HL-60/S4 treated with retinoic acid at 250 ng/mL for 4 days and 3 days (cell line): Measurements from ENCODE around the gene CMTM3.
"Not testable (repeated sequence)": the region's sequence is repeated elsewhere in the genome, so short reads cannot be mapped to it uniquely, and the experiment has no call there.

ENCODE experiments used
- in situ Hi-C: fragments of 300-500 bp; cut with MboI; formaldehyde crosslinking; loops from 2 replicates; pipeline ENCODE4 v1.7.0; 2022; ENCODE audit warnings: low sequenced_read_pairs

CMTM3 gene

GRCh38 chr16:66604376-66605176 lies at the start of gene CMTM3:
TSS of gene CMTM3 (plus strand) at chr16:66604704. CDS start at chr16:66604806, 102 bp downstream.
- in situ Hi-C loops, result no loop called here

GRCh38 chr16:66560107-66560506 lies 44.4 kb upstream of the CMTM3 start:
- in situ Hi-C loops, result no loop called here

- in situ Hi-C loops, result no loop called here
Observed at GRCh38 chr16:66561381-66562080, 43.0 kb upstream of the CMTM3 start.

GRCh38 chr16:66562409-66562808 lies 42.1 kb upstream of the CMTM3 start:
- in situ Hi-C loops, result no loop called here

GRCh38 chr16:66562986-66563385 lies 41.5 kb upstream of the CMTM3 start:
- in situ Hi-C loops, result no loop called here

- in situ Hi-C loops, result no loop called here
Observed at GRCh38 chr16:66563574-66564334, 40.8 kb upstream of the CMTM3 start.

- in situ Hi-C loops, result no loop called here
Observed at GRCh38 chr16:66566051-66566901, 38.2 kb upstream of the CMTM3 start, which contains the start of gene CMTM1. TSS of gene CMTM1 (plus strand) at chr16:66566439. CDS start at chr16:66566514, 75 bp downstream.

- in situ Hi-C loops, result not testable (repeated sequence)
Observed at GRCh38 chr16:66567270-66567669, 37.2 kb upstream of the CMTM3 start.

GRCh38 chr16:66568355-66568754 lies 36.1 kb upstream of the CMTM3 start:
- in situ Hi-C loops, result no loop called here

GRCh38 chr16:66569131-66569530 lies 35.4 kb upstream of the CMTM3 start:
- in situ Hi-C loops, result no loop called here

- in situ Hi-C loops, result no loop called here
Observed at GRCh38 chr16:66569827-66570405, 34.6 kb upstream of the CMTM3 start.

- in situ Hi-C loops, result no loop called here
Observed at GRCh38 chr16:66572356-66572755, 32.1 kb upstream of the CMTM3 start.

- in situ Hi-C loops, result no loop called here
Observed at GRCh38 chr16:66574081-66574480, 30.4 kb upstream of the CMTM3 start.

- in situ Hi-C loops, result no loop called here
Observed at GRCh38 chr16:66574531-66574930, 30.0 kb upstream of the CMTM3 start.

GRCh38 chr16:66575060-66575459 lies 29.4 kb upstream of the CMTM3 start:
- in situ Hi-C loops, result loop anchor here (25.0 kb wide), 1 partner anchor 163 kb away; no protein-coding TSS in a partner anchor

GRCh38 chr16:66576296-66576695 lies 28.2 kb upstream of the CMTM3 start:
- in situ Hi-C loops, result loop anchor here (25.0 kb wide), 1 partner anchor 164 kb away; no protein-coding TSS in a partner anchor

GRCh38 chr16:66578651-66579531 lies 25.6 kb upstream of the CMTM3 start, which contains the start of gene CMTM2:
TSS of gene CMTM2 (plus strand) at chr16:66579463. CDS start at chr16:66579608, 145 bp downstream.
- in situ Hi-C loops, result loop anchor here (25.0 kb wide), 1 partner anchor 167 kb away; no protein-coding TSS in a partner anchor

- in situ Hi-C loops, result loop anchor here (25.0 kb wide), 1 partner anchor 168 kb away; no protein-coding TSS in a partner anchor
Observed at GRCh38 chr16:66580605-66581209, 23.8 kb upstream of the CMTM3 start.
